TTC549 (cell line): Measurements from ENCODE around the gene FBXL4.

ENCODE experiments used
- FAIRE-seq: peaks from 2 replicates; lab custom pipeline; 2012; peaks lifted over from hg19 to GRCh38; lab: Jason Lieb, UNC

The FBXL4 gene

GRCh38 chr6:98824902-98825599 lies 122.7 kb downstream of the FBXL4 start:
- FAIRE-seq: no peak

DNA sequence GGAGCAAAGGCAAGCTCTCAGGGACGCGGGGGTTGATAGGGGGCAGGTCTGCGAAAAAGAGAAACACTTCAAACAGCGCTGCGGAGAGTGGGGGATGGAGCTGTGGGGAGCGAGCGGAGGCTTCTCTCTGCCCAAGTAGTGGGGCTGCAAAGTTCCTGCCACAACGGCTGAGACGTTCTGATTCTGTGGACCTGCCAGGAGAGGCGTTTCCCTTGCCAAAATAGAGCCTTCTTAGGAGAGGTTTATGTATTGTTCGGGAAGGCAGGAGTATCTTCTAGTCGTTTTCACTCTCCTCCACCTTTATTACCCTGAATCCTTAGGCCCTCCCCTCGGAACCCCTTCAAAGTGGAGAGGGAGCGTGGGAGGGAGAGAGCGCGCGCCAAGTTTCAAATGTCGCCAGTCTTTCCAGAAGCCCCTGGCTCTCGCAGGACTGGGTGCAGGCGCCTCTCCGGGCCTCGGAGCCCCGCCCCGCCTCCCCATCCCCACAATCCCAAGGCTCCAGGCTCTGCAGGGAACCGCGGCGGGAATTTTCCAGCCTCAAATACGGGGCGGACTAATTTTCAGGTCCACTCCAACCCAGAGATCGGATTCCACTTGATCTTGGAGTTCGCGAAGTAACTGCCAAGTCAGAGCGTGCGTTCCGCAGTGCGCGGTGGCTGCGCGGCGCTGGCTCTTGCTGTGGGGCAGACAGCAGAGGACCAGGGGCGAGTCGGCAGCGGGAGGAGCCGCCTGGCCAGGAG lies 123.4 kb downstream of the FBXL4 start:
- FAIRE-seq: no peak

GRCh38 chr6:98823428-98824161 lies 124.2 kb downstream of the FBXL4 start:
- no peak for FAIRE-seq

DNA sequence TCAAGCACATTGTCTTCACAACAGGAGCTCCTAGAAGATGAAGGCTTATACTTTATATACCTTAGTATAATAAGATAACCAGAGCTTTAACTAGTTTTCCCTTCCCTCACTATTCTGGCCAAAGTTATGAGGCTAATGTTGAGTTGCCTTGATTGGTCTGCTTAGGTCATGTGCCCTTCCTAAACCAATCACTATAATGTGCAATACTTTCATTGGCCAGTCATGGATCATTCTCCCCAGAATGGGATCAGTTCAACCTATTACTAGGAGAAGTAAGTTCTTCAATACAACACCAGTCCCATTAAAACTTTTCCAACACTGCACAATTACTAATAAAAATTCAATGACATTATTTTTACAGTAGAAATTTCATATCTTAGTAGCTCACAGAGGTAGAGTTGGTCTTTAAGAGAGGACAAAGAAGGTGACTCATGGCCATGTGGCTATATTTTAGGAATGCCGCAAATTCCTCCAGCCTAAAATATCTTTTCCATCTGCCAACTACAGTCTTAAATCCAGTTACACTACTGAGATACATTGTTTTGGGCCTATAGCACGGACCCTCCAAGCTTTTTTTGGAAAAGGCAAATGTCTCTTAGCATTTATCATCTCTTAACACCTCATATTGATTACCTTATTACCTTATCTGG lies 125.9 kb downstream of the FBXL4 start:
- FAIRE-seq: no peak
